Activated B cell treated with CpG ODN at 0.5 μM for 24 hours (primary cell): Measurements from ENCODE around the gene TFDP2. TPM values are rescaled to one million over a fixed set of nuclear protein-coding genes. Genes with fewer than 3 reads are reported as not detected.

ENCODE experiments used
- ATAC-seq: fragments of 200-7000 bp; cut with Tn5 transposase; one replicate; pipeline ENCODE4 v1.10.0; 2021; ENCODE audit warnings: low read depth, mild to moderate bottlenecking, moderate library complexity
- CTCF ChIA-PET: fragments of 350-600 bp; sonication (Branson Sonifier 250); formaldehyde crosslinking; loops from one replicate; lab custom pipeline; 2021; ENCODE audit warnings: antibody characterized with exemption; lab: Charles Lee
- POLR2A ChIA-PET: fragments of 350-600 bp; sonication (Branson Sonifier 250); formaldehyde crosslinking; loops from one replicate; lab custom pipeline; 2021; ENCODE audit warnings: antibody characterized with exemption; lab: Charles Lee
- DNase-seq: peaks from one replicate; pipeline ENCODE4 v3.0.0; 2022
- H3K27ac Mint-ChIP-seq: one replicate; pipeline ENCODE4 v1.8.0; 2020; ENCODE audit warnings: mixed read lengths
- H3K27me3 Mint-ChIP-seq: one replicate; pipeline ENCODE4 v1.8.0; 2021; ENCODE audit warnings: mixed read lengths
- H3K36me3 Mint-ChIP-seq: one replicate; pipeline ENCODE4 v1.8.0; 2021; ENCODE audit warnings: low read depth, mixed read lengths
- H3K4me1 Mint-ChIP-seq: one replicate; pipeline ENCODE4 v1.8.0; 2021; ENCODE audit warnings: mixed read lengths
- H3K4me3 Mint-ChIP-seq: one replicate; pipeline ENCODE4 v1.8.0; 2020; ENCODE audit warnings: mild to moderate bottlenecking, mixed read lengths
- H3K9me3 Mint-ChIP-seq: one replicate; pipeline ENCODE4 v1.8.0; 2020; ENCODE audit warnings: mixed read lengths
- intact Hi-C: fragments of 100-400 bp; cut with micrococcal nuclease; formaldehyde crosslinking; loops from one replicate; pipeline ENCODE4 v1.15.1; 2024
- total RNA-seq: library from RNA; stranded (reverse); gene quantifications from 2 replicates; pipeline ENCODE4 v1.2.3, GENCODE V29; 2022
- TF ChIP-seq, protein P1 (sequence below): fragments of 200-600 bp; IDR thresholded peaks from one replicate; pipeline ENCODE4 v1.8.0; 2022; ENCODE audit warnings: antibody characterized with exemption, mild to moderate bottlenecking

The TFDP2 gene
- total RNA-seq, 1 donor from 2014 or later: 23.1 TPM

DNA sequence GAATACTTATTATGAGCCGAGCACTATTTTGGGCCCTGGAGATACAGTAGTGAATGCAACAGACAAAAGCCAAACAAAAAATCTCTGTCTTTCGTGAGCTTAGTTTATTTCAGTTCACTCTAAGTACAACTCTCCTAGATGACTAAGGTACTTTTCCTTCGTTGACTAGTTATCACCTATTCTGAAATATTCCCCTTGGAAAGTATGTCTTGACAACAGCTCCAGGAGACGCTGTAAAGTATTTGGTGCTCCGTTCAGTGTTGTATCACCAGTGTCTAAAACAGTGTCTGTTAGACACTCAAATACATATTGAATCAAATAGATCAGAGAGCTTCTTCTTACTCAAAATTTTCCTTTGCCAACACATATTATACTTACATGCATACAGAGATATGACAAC is 119.6 kb downstream of the TFDP2 start:
- no peak overlapping the region for H3K27ac Mint-ChIP-seq
- H3K9me3 Mint-ChIP-seq: peaks cover 2% of the 10 kb centered on the region
- ChIA-PET POLR2A (interaction anchor here (0.6 kb wide), 1 partner anchor 178 kb away, joined by 4 read pairs; no protein-coding TSS in a partner anchor), CTCF (no interaction called here)
- TF ChIP-seq, protein P1, sequence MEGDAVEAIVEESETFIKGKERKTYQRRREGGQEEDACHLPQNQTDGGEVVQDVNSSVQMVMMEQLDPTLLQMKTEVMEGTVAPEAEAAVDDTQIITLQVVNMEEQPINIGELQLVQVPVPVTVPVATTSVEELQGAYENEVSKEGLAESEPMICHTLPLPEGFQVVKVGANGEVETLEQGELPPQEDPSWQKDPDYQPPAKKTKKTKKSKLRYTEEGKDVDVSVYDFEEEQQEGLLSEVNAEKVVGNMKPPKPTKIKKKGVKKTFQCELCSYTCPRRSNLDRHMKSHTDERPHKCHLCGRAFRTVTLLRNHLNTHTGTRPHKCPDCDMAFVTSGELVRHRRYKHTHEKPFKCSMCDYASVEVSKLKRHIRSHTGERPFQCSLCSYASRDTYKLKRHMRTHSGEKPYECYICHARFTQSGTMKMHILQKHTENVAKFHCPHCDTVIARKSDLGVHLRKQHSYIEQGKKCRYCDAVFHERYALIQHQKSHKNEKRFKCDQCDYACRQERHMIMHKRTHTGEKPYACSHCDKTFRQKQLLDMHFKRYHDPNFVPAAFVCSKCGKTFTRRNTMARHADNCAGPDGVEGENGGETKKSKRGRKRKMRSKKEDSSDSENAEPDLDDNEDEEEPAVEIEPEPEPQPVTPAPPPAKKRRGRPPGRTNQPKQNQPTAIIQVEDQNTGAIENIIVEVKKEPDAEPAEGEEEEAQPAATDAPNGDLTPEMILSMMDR: no peak
- H3K36me3 Mint-ChIP-seq: peaks cover 3% of the 10 kb centered on the region
- H3K4me1 Mint-ChIP-seq: peaks cover 18% of the 10 kb centered on the region
- ATAC-seq (no peak), DNase-seq (no peak)
- H3K27me3 Mint-ChIP-seq: no peaks in the 10 kb centered on the region
- intact Hi-C loops: loop anchor here (2.0 to 5.0 kb wide), 4 partner anchors 118 to 548 kb away; partner anchors contain the start of genes ATR, RNF7 and TFDP2
- H3K4me3 Mint-ChIP-seq: no peak overlapping the region

DNA sequence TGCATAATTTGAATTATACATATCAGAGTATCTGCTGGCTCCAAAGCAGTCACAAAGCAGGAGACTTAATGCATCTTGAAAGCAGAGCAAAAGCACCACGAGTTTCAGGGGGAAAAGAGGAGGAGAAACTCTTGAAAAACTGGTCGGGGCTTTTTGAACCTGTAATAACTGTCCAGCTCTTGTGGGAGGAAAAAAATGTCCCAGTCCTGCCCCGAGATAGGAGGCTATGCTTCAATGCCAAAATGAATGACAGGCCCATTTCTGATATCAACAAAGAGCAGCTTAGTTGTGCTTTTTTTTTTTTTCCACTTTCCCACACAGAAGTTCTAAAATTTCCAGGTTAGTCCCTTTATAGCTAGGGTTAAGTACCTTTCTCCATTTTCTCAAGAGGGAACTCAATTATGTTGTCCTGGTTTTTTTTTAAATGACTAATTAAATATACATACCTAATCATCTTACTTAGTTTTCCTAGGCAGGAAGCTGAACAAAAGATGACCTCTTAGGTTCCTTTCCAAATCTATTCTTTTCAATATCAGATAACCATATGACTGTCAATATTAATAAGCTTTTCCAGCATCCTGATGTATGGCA is 120.2 kb downstream of the TFDP2 start:
- Mint-ChIP-seq H3K27ac (no peak overlapping the region), H3K4me1 (peaks cover 18% of the 10 kb centered on the region), H3K27me3 (no peaks in the 10 kb centered on the region), H3K9me3 (peaks cover 2% of the 10 kb centered on the region), H3K4me3 (peak overlapping the region; percentile 15), H3K36me3 (peaks cover 3% of the 10 kb centered on the region)
- ATAC-seq (no peak), DNase-seq (no peak)
- ChIA-PET CTCF (no interaction called here), POLR2A (interaction anchor here (0.6 to 1.3 kb wide), 4 partner anchors 178 to 718 kb away, joined by 4 to 6 read pairs (median 4); partner anchors contain the start of gene ATR)
- TF ChIP-seq, protein P1: no peak
- intact Hi-C loops: loop anchor here (2.0 to 5.0 kb wide), 4 partner anchors 118 to 548 kb away; partner anchors contain the start of genes ATR, RNF7 and TFDP2

DNA sequence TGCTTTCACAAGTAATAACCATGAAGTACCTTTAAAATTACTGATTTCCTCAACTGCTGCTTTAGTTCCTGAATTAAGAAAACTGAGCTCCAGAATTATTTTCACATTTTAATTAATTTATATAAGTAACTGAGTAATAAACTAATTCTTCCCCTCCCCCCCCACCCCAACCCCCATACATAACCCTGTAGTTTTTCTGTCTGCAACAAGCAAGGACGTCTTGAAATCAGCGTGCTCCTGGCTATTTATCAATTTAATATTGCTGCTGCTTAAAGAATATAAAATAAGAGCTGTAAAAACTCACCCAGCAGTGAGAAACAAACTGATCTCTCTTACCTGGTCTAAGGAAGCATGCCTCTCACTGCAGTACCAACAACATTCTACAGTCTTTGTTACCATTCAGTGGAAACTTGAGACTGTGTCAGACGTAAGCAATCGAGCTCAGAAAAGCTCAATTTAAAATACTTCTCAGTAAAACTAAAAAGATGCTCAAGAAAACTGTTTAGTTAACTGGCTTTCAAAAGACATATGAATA is 121.0 kb downstream of the TFDP2 start:
- CTCF ChIA-PET: no interaction called here
- H3K4me1 Mint-ChIP-seq: peaks cover 18% of the 10 kb centered on the region

DNA sequence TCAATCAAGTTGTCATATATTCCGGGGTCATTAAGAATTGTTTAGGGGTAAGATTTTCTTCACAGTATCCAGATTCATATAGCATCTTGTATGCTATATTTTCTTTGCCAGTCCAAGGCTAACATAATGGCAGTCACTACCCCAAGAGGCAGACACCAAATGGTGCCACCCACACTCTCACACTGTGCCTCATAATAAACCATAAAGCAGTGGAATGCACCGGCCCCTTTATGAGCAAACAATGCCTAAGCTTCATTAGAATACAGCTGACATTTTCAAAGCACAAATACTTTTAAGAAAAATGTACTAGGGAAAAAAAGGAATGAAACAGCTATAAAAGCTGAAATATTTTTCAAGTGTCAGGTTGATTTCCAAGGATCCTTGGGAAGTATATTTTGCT is 121.6 kb downstream of the TFDP2 start:
- intact Hi-C loops: loop anchor here (1.0 to 5.0 kb wide), 7 partner anchors 120 to 974 kb away; partner anchors contain the start of genes ATP1B3, ATR, GK5 and RNF7
- POLR2A ChIA-PET: interaction anchor here (1.3 kb wide), 1 partner anchor 551 kb away, joined by 4 read pairs; the partner anchor contains the start of gene ATR

More for the DNA sequence above, 121.0 kb downstream of the TFDP2 start:
- DNase-seq (no peak), ATAC-seq (peak; percentile 87)
- Mint-ChIP-seq H3K9me3 (peaks cover 2% of the 10 kb centered on the region), H3K36me3 (peaks cover 4% of the 10 kb centered on the region), H3K27ac (peak overlapping the region; percentile 66), H3K4me3 (peak overlapping the region; percentile 89), H3K27me3 (no peaks in the 10 kb centered on the region)
- TF ChIP-seq, protein P1: no peak
- intact Hi-C loops: loop anchor here (1.0 to 5.0 kb wide), 6 partner anchors 119 to 973 kb away; partner anchors contain the start of genes ATR, GK5, RNF7 and TFDP2
- POLR2A ChIA-PET: interaction anchor here (1.0 to 1.3 kb wide), 2 partner anchors 550 to 717 kb away, joined by 4 read pairs; partner anchors contain the start of gene ATR

More for the DNA sequence above, 121.6 kb downstream of the TFDP2 start:
- peaks cover 2% of the 10 kb centered on the region for H3K9me3 Mint-ChIP-seq
- CTCF ChIA-PET: no interaction called here
- ATAC-seq (peak; percentile 57), DNase-seq (no peak)
- no peaks in the 10 kb centered on the region for H3K27me3 Mint-ChIP-seq
- no peak overlapping the region for H3K27ac Mint-ChIP-seq
- H3K4me1 Mint-ChIP-seq: peaks cover 18% of the 10 kb centered on the region
- TF ChIP-seq, protein P1: no peak
- H3K4me3 Mint-ChIP-seq: peak overlapping the region; percentile 77
- H3K36me3 Mint-ChIP-seq: peaks cover 4% of the 10 kb centered on the region
